ENCODE measurements around the gene SGIP1.

DNA sequence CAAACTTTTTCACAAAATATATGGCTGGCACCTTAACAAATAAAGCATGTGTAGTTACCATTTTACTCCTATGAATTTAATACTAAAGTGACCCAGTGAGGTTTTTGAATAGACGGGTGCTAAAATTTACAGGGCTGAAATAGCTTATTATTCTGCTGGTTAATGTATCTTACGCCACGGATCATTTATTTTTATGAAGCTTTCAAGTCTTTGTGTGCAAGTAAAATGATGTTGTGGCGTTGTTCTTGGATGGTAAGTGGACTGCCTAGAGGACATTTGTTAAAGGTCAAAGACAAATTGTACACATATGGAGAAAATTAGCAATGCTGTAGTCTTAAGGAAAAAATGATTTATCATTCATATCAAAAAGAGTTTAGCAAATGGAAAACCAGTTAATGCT, 244.3 kb downstream of the SGIP1 start:
- TF ChIP-seq USF2 (IDR thresholded peaks at IDR 0.05; ENCODE audit: low read depth, low read length) (no peak), MXI1 (IDR thresholded peaks at IDR 0.05; ENCODE audit: borderline replicate concordance, low read depth, low read length) (no peak), POLR2A (IDR thresholded peaks at IDR 0.05; ENCODE audit: low read depth, low read length) (no peak), SMC3 (IDR thresholded peaks at IDR 0.05; ENCODE audit: low read depth, low read length) (no peak)
- TF ChIP-seq, protein P1, sequence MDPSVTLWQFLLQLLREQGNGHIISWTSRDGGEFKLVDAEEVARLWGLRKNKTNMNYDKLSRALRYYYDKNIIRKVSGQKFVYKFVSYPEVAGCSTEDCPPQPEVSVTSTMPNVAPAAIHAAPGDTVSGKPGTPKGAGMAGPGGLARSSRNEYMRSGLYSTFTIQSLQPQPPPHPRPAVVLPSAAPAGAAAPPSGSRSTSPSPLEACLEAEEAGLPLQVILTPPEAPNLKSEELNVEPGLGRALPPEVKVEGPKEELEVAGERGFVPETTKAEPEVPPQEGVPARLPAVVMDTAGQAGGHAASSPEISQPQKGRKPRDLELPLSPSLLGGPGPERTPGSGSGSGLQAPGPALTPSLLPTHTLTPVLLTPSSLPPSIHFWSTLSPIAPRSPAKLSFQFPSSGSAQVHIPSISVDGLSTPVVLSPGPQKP (IDR thresholded peaks at IDR 0.05; ENCODE audit: borderline replicate concordance, low read depth, low read length), result no peak

Data from IMR-90 (cell line).